ENCODE results near the gene NXT1.

NXT1 gene

DNA sequence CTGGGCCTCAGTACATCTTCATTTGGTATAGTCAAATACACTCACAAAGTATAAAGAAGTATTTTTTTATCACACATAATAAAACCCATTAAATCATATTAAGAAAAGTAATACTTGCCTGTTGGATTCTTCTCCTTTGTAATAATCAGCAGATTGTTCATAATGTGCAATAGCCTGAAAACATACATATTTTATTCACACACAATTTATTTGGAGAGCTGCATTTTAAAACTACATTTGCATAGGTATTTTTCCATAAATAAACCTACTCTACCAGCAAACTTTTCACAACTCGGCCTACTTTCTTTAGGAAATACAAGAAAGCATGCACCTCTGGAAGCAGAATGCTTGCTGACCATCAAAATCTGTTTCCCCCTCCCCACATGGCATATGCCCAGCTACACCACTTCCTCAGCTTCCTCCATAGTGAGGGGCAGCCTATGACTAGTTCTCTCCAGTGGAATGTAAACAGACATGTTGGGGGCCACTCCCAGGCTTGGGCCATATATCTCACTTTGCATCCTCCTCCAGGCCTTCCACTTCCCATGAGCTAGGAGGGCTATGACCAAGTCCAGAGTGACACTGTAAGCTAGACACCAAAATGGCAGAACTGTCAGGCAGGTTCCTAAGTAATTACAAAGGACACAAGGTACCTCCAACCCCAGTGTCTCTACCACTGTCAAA, 39.6 kb downstream of the NXT1 start:
- DNase-seq (ENCODE audit: low read depth in 2 of 2): no peak

- DNase-seq (ENCODE audit: low read depth in 2 of 2): no peak
These were observed 41.2 kb downstream of the NXT1 start for GRCh38 chr20:23391707-23392310.

DNA sequence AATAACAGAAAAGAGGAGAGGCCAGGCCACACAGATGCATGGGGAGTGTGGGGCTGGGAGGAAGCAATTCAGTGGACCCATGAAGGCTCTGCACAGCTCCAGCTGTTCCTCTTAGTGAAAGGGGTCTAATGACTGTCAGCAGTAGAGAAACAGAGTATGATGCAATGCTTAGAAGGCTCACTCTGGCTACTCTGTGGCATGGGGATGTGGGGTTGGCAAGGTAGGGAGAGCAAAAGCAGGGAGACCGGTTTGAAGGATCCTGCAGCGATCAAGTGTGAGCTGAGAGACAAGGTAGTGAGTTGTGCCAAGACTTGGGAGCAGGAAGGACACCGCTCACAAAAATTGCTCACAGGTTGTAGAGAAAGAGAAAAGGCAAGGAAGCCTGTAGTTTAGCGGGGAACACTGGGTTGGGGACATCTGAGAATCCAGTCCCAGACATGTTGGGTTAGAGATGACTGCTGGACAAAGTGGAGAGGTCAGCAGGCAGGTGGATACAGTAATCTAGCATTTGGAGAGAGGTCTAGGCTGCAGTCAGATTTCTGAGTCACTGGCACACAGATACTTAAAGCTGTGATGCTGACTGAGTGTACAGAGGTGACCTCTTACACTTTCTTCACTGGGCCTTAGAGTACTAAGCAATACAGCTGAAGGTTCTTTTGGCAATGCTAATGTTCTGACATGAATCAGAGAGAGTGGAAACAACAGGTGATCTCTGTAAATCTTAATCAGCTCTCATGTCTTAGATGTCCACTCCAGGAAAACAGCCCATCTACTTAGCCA, 43.6 kb downstream of the NXT1 start:
- no peak for DNase-seq (ENCODE audit: low read depth in 2 of 2)

- DNase-seq (ENCODE audit: low read depth in 2 of 2): no peak
These were observed 46.5 kb downstream of the NXT1 start for GRCh38 chr20:23396950-23397627.

DNA sequence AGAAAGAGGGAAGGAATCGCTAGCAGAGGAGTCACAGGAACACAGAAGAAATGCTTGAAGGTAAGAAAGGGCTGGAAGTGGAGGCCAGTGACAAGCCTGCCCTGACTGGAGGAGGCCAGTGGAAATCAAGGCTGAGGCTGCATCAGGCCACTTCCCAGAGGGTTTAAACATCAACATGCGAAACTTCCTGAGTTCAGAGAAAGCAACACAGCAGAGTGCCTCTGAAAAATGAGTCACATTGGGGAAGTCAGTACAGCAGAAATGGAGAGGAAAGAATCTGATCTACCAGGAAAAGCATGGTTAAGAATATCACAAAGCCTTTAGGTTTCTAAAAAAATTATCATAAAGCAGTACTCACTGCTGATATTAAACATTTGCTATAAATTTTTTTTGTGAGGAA, 47.4 kb downstream of the NXT1 start:
- no peak for DNase-seq (ENCODE audit: low read depth in 2 of 2)

- DNase-seq (ENCODE audit: low read depth in 2 of 2): no peak
These were observed 49.1 kb downstream of the NXT1 start for GRCh38 chr20:23399568-23400241.

DNA sequence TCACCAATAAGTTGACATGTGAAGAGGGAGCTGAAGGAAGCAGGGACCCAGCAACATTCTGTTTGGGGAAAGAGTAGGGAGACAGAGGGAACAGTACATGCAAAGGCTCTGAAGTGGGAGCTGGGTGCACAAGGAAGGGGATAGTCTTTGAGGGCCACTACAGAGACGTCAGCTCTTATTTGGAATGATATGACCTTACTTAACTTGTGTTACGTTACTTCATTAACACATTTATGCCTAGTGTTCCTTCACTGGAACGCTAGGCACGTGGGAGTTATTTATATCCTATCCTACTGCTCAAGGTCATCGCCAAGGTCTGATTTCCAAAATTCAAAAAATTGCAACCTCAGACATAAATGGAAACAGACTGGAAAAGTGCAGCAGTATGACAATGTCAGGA, 50.5 kb downstream of the NXT1 start:
- DNase-seq (ENCODE audit: low read depth in 2 of 2): no peak

DNA sequence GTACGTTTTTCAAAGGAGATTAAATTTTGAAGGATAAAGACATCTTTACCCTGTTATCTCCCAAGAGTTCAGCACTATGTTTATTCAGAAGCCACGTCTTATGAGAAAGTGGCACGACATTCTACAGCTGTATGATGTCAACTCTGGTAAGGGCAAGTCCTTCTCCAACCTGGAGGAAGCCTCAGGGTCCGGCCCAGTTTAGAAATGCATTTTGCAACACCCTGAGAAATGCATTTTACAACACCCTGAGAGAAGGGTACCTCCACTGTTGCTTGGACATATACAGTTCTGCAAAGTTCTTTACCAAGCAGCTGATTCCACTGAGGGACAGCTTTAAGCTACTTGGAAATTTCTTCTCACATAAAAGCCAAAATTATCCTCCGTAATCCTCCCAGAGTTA, 53.2 kb downstream of the NXT1 start:
- no peak for DNase-seq (ENCODE audit: low read depth in 2 of 2)

- no peak for DNase-seq (ENCODE audit: low read depth in 2 of 2)
These were observed 53.6 kb downstream of the NXT1 start for GRCh38 chr20:23404196-23404595.
